GM21825 (cell line): Measurements from ENCODE around the gene PANX3.

Experiments
- ATAC-seq: cut with Tn5 transposase; IDR thresholded peaks from one replicate; pipeline ENCODE4 v1.9.1; 2021; ENCODE audit warnings: mild to moderate bottlenecking, moderate library complexity; ENCODE audit not compliant: unreplicated experiment

The PANX3 gene

DNA sequence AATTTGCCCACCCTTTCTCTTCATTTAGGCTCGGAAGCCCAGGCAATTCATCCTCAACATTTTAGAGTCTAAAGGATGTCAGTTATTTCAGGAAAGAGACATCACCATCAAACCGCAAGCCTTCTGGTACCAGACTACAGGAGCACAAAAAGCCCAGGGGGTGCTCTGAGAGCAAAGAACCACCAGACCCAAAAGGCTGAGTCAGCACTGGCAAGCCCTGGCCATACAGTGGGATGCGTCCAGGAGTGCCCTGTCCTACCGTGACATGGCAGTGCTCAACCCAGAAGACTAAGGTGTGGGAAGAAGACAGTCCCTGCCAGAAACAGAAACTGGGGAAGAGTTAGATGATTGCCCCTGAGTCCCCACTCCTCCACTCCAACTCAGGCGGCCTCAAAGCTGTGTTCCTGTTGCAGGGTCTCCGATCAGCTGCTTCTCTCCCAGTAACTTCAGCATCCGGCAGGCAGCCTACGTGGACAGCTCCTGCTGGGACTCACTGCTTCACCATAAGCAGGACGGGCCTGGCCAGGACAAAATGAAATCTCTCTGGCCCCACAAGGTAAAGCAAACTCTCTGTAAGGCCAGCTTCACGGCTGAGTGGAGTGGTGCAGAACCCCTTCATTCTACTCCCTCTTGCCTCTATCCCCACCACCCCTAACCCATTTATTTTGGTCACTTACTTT is 1.5 kb downstream of the PANX3 start:
- ATAC-seq: no peak

DNA sequence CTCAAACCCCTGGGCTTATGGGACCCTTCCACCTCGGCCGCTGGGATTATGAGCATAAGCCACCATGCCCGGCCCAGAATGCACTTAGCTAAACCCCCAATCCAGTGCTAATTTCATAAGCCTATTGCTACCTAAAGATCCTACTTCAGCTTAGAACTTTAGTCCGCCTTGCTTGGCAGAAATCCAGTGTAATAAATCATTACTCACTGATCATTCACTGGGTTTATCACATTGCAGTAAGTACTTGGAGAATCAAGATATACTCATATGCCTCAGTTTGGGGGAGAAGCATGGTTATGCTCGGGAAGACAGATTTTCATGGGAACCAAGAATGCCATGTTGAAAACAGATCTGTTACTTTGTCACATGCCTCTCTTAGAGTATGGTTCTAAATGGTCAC is 7.6 kb downstream of the PANX3 start:
- ATAC-seq: no peak

DNA sequence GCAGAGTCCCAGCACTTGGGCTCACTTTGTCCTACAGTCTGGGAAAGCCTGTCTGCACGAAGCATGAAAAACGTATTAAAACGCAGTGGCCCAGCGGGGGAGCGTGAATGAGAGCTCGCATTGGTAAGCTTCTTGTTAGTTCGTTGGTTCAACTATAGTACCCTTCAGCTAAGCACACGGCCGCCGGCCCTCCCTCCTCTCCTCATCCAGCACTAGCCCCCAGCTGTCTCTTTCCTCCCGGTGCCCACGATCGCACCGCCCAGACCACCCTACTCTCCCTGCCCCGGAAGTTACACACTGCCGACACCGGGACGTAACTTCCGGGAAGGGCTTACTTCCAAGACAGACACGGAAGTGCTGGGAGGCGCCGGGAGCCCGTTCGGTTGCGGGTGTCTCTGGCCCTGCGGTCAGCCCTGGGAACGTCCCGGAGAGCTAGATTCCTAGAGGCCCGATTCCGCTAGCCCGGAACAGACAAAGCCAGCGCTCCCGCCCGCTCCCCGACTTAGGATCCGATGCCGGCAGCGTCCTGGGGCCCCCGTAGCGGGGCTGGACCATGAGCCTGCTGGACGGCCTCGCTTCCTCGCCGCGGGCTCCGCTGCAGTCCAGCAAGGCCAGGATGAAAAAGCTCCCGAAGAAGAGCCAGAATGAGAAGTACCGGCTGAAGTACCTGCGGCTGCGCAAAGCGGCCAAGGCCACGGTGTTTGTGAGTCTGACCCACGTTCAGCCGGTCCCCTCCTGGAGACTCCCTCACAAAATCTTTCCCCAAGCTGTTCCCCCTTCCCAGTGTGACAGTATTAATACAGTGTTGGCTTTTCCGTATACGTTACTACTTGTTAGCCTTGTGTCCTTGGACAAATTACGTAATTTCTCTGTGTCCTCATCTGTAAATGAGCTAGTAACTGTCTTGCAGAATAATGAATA is 11.6 kb downstream of the PANX3 start, which contains the start of gene TBRG1:
TBRG1 (plus strand) TSS at position 334 of the 921 bp plus-strand sequence; CDS start at position 554, 220 bp downstream.
- peak; percentile 99 for ATAC-seq

DNA sequence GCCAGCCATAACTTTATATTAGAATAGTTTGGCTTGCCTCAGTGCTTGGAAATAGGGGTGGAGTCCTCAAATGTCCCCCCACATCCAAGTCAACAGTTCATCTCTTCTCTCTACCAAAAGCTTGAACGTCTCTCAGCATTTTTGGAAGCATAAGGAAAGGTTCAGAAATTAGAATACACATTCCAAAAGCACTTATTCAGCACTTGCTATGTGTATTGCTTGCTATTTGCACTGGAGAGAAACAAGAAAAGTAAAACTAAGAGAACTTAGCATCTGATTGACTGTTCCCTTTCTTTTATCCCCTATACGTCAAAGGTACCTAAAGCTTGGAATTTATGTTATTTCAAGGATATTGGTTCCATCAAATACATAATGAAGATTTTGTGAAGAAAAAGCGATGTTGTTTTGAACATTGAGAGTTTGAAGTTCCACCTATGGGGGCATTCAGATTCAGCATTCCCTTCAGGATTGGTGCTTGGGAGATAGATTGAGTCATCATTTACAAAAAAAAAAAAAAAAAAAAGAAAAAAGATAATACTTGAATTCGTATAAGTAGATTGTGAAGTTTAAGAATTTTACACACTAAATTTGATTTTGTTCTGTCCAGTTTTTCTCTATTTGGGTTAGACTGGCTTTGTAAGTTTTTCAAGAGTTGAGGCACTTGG is 12.8 kb downstream of the PANX3 start:
- ATAC-seq: no peak

DNA sequence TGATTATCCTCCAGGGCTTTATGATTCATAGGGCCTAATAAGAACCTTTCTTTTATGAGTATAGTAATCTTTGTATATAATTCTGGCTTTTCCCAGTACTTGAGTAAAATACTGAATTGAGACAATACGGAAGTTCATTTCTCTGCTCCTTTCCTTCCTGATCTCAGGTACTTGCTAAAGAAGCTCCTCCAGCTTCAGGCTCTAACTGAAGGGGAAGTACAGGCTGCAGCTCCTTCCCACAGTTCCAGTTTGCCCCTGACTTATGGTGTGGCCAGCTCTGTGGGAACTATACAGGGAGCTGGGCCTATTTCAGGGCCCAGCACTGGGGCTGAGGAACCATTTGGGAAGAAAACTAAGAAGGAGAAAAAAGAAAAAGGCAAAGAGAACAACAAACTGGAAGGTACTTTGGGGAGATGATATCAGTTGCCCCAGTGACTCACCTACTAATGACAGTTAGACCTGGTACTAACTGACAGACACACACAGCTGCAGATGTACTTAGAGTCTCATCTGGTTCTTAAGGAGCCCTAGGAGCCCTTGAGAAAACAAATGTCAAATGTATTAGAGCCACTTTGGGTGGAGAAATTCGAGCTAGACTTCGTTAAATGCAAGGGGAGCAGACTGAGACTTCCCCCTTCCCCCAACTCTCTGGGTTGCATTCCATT is 14.4 kb downstream of the PANX3 start:
- ATAC-seq: no peak

DNA sequence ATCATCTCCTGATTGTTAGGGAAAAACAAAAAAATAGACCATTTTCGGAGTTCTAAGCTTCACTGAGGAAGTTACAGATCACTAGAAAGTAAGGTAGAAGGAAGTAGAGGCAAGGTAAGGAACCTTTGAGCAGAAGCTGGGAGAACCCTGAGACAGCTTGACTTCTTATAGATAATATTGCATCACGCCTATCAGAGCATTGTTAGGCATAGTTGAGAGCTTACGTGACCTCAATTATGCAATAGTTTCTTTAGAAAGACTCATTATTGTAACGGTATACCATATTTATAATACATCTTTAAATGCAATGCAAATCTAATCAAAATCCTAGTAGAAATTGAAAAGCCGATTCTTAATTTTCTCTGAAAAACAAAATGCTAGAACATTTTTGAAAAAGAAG is 16.3 kb downstream of the PANX3 start:
- no peak for ATAC-seq

DNA sequence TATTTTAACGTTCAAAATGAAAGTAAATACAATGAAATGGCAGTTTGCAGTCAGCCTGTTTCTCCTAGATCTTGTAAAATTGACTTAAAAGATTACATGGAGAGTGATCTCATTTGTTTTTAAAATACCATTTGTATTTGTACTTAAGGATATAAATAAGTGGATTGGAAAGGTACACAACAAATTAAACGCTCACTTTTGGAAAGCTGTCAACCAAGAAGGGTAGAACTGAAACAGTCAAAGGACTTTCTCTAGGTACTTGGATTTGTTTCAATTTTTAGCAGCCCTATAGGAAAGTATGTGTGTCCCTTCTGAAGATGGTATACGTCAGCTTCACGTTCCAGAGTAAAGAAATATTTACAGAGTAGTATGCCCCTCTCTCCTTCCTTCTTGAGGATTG is 18.7 kb downstream of the PANX3 start:
- no peak for ATAC-seq

DNA sequence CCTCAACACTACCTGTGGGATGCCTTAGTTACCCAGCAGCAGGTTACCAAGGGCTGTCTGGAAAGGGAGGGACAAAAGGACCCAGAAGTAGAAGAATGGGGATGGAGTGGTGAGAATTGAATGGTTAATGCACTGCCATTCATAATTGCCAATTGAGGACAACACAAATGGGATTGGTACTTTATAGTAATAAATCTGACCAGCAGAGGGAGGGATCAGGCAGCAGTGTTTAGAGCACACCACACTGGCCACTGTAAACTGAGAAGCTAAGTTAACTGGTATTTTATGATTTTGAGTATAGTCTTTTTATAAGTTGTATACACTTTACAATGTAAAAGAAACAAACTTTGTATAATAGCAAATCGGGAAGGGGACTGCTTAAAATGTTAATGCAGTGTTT is 22.1 kb downstream of the PANX3 start:
- ATAC-seq: no peak

DNA sequence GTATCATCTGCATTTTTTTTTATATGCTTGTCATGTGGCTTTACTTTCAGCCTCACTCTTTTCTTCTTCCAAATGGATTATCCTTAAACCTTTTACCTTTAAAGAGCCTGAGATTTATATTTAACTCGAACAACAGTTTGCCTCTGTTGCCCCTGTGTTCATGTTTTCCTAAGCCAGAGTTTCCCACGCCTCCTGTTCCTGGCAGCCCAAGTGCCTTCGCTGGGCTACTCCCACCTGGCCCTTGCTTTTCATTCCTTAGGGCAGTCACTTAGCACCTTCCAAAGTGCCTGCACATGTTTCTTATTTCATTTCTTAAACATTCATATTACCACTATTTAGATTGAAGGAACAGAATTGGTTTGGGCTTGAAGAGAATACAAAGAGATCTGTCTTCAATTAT is 24.7 kb downstream of the PANX3 start:
- no peak for ATAC-seq

DNA sequence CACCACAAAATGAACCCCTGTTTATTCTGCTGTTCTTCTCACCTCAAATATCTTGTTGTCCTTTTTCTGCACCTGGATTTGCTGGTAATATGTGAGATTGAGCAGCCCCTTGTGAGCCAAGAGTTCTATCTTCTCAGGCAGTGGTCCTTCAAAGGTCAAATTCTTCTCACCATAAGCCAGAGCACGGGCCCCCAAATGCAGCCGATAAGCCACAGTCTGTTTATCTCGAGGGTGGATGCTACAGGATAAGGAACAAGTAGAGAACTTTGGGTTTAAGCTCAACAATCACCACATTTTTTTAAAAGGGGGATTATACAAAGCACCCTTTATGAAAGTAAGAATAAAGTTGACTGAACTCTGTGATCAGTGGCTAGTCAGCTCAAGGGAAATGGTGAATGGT is 27.3 kb downstream of the PANX3 start:
- no peak for ATAC-seq

DNA sequence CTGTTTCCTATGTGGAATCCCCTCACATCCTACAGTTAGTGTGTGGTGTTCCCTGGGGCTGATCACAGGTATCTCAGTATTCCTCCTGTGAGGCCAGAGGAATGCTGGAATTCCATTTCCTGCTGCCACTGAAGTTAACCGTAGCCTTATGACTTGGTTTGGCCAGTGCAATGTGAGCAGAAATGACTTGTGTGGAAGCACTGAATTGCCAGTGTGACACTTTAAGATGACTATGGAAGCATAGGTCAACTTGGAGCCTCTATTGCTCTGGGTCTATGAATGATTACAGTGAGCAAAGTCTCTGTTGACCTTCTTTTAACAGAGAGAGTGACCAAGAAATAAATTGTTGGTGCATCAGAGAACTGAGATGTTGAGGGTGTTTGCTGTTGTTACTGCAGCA is 28.0 kb downstream of the PANX3 start:
- no peak for ATAC-seq

DNA sequence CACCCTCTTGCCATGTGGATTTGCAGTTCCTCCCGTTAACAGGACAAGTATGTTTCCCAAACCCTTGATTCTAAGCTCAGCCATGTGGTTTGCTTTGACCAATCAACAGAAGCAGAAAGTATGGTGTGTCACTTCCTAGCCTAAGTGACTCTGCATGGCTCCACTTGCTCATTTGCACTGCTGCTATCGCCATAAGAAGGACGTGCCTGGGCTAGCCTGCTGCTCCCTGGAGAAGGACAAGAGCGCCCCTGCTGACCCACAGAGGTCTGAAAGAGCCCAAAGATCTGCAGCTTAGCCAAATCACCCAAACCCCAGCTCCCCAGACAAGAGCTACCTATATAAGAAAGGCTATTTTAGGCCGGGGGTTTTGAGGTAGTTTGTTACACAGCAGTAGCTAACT is 29.4 kb downstream of the PANX3 start:
- ATAC-seq: no peak

DNA sequence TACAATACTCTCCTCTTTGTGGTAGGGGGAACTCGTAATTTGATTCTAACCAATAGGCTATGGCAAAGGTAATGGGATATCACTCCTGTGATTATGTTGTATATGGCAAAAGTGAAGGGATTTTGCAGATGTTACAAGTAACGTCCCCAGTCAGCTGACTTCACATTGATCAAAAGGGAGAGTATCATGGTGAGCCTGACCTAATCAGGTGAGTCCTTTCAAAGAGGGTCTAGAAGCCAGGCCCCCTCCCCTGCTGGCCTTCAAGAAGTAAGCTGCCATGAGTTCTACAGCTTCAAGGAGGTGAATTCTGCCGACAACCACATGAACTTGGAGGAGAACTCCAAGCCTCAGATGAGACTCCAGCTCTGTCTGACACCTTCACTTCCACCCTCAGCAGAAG is 31.4 kb downstream of the PANX3 start:
- no peak for ATAC-seq

DNA sequence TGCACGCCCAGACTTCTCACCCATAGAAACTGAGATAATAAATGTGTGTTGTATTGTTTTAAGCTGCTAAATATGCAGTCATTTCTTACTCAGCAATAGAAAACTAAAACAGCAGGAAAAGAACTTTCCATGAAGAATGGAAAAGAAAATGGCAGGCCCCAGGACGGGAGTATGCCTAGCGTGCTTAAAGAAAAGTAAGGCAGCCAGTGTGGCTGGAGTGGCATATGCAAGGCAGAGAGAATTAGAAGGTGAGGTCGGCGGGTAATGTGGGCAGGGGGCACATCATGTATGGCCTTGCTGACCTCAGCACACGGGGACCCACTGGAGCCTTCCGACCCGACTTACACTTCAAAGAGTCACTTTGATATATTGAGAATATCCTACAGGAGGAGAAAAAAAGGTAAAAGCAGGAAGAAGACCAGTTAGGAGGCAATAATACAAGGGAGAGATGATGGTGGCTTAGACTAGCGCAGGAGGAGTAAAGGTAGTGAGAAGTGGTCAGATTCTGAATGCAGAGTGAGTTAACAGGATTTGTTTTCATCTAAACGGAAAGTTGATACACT is 31.9 kb downstream of the PANX3 start:
- no peak for ATAC-seq

DNA sequence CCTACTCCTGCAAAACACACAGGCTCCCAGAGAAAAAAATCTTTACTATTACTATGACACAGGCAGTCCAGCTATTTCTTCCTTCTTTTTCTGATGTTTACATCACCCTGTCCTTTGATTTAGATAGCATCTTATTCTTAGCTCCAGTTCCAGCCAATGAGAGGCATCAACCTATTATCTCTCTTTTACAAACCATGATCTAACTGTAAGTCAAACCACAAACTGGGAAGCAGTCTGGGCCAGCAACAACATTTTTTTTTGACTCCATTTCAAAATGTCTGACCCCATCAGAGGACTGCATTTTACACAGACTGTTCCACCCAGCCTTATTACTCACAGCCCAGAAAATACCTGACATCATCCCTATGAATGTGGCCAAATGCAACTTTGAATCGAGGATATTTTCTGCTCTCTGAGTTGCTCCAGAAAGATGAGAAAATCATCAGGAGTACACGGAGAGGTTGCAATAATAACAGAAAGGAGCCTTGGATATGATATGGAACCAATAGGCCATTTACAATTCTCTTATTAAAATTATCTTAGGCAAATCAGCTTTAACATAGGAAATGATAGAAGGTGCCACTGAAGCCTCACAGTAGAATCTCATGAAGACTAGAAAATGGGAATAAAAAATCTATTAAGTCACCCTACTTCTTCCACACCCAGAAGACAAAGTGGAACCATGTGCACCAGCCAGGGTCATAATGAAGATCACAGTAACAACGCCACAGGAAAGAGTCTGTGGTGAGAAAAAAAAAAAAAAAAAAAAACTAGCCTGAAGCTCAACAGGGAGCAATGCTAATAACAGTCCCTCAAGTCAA is 32.6 kb downstream of the PANX3 start:
- no peak for ATAC-seq

DNA sequence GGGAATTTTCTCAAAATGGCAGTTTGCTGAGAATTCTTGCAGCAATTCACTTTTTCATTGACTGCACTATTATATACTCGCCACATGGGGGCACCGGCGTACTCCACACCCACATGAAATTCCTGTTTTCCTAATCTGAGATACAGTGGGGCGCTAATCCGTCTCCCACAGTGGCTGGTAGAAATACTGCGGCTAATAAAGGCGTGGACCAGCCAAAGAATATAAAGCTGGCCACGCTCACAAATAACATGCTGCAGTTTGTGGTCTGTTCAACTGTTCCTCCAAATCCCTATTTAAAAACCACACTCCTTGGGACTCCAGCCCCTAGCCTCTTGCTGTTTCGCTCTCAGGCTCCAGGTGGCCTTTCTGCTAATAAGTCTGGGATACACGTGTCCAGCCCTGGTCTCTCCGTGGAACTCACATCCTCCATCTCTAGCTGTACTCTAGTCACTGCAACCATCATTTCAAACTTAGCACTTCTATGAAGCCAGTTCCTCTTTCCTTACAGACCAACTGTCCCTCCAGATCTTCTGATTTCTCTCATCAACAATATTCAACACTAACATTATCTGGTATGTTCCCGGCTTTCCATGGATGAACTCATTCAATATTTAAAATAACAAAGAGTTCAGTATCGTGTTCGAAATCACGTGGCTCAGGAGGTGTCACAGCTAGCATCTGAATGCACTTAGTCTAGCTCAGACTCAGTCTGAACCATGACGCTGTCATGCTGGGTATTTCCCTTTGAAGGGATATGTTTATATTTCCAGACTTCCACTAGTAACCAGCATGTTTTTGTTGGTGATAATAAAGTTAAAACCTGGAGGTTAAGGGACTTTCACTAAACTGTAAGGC is 33.4 kb downstream of the PANX3 start:
- ATAC-seq: peak; percentile 69

DNA sequence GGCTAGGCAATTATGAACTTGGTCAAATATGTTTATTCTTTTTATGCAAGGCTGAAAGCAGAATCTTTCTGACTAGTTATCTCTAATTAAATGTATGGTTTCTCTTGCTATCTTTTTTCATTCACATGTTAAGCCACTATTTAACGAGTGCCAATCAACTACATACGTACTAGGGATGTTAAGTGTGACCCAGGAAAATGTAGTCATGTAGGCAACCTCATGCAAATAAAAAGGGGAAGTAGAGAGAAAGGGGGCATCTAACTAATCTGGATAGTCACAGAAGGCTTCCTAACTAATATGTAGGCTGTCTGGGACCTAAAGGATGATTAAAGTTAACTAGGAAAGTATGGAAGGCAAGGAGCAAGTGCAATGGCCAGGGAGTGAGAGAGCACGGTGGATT is 34.9 kb downstream of the PANX3 start:
- no peak for ATAC-seq

DNA sequence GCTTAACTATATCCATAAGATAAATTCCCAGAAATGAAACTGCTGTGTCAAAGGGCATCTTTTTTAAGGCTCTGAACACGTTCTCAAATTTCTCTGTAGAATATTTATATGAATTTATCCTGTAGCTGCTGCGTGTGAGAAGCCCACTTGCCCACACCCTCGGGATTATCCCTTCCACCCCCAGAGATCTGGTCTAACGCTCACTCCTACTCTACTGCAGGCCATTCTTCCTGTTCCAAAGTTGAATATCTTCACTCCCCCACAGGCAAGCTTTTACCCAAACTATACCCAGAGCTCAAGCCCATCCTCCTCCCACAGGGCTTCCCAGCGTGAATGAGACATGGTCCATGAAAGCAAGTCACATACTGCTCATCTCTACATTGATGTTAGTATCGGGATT is 37.4 kb downstream of the PANX3 start:
- no peak for ATAC-seq
